Panc1 (cell line): ENCODE results near the gene C20orf204. TPM values are rescaled to one million over a fixed set of nuclear protein-coding genes. Genes with fewer than 3 reads are reported as not detected.

Experiments
- ATAC-seq: fragments of 200-7000 bp; cut with Tn5 transposase; 2 replicates; pipeline ENCODE4 v1.9.1; 2020; ENCODE audit warnings: mild to moderate bottlenecking, moderate library complexity
- BruUV-seq: library from RNA; stranded (reverse); fragments of 400-500 nt; replicated peaks from 2 replicates; lab custom pipeline; 2021; lab: Mats Ljungman, UMichigan
- CTCF ChIA-PET: fragments of 300-600 bp; sonication (Branson Sonifier 250); formaldehyde crosslinking; loops from one replicate; lab custom pipeline; 2022; ENCODE audit warnings: antibody characterized with exemption; lab: Charles Lee
- POLR2A ChIA-PET: fragments of 300-600 bp; sonication (Branson Sonifier 250); formaldehyde crosslinking; loops from one replicate; lab custom pipeline; 2022; ENCODE audit warnings: antibody characterized with exemption; lab: Charles Lee
- DNase-seq: peaks from one replicate; pipeline ENCODE4 v3.0.0-alpha.2; 2010; ENCODE audit warnings: low read depth, low spot score
- H3K27ac ChIP-seq: 2 replicates; pipeline ENCODE4 v1.5.1; 2011; ENCODE audit warnings: mild to moderate bottlenecking, low read length, inconsistent platforms
- H3K27me3 ChIP-seq: fragments of 200-500 bp; sonication (Bioruptor generic); 2 replicates; pipeline ENCODE4 v1.6.0; 2014; ENCODE audit warnings: low read length, inconsistent platforms; ENCODE audit not compliant: control insufficient read depth, insufficient read depth
- H3K36me3 ChIP-seq: fragments of 200-500 bp; sonication (Bioruptor generic); 2 replicates; pipeline ENCODE4 v1.5.1; 2014; ENCODE audit warnings: inconsistent platforms, mild to moderate bottlenecking, low read length, moderate library complexity; ENCODE audit not compliant: control insufficient read depth, insufficient read depth
- H3K4me1 ChIP-seq: 2 replicates; pipeline ENCODE4 v1.5.1; 2011; ENCODE audit warnings: inconsistent platforms, mild to moderate bottlenecking, low read length, moderate library complexity; ENCODE audit not compliant: control insufficient read depth, insufficient read depth
- H3K4me3 ChIP-seq, 2 experiments: 2 replicates each; pipeline ENCODE4 v1.5.1; 2011 to 2012; ENCODE audit warnings: low read depth in 2 of 2, low read length in 2 of 2, mild to moderate bottlenecking in 2 of 2, inconsistent platforms in 1 of 2, moderate library complexity in 1 of 2
- H3K9me3 ChIP-seq: fragments of 200-500 bp; sonication (Bioruptor generic); 2 replicates; pipeline ENCODE4 v1.5.1; 2014; ENCODE audit warnings: low read depth, mild to moderate bottlenecking, inconsistent platforms, low read length, moderate library complexity; ENCODE audit not compliant: control insufficient read depth, insufficient read depth
- CTCF ChIP-seq: fragments of 450-650 bp; IDR thresholded peaks from 2 replicates; pipeline ENCODE4 v1.5.1; 2017; ENCODE audit warnings: mild to moderate bottlenecking
- POLR2AphosphoS5 ChIP-seq: IDR thresholded peaks from 2 replicates; pipeline ENCODE4 v1.6.1; 2012; ENCODE audit warnings: mild to moderate bottlenecking, low read depth, low read length, moderate library complexity
- REST ChIP-seq, 2 experiments: IDR thresholded peaks; 2 replicates each; pipeline ENCODE4 v1.6.1; 2011 to 2012; ENCODE audit warnings: low read depth in 2 of 2, control low read depth in 1 of 2, low read length in 1 of 2, mild to moderate bottlenecking in 1 of 2, moderate library complexity in 1 of 2; ENCODE audit not compliant: insufficient read depth in 1 of 2
- SIN3A ChIP-seq: IDR thresholded peaks from 2 replicates; pipeline ENCODE4 v1.6.1; 2012; ENCODE audit warnings: low read depth, mild to moderate bottlenecking, low read length, moderate library complexity, borderline replicate concordance; ENCODE audit not compliant: insufficient read depth
- TCF7L2 ChIP-seq: IDR thresholded peaks from 2 replicates; pipeline ENCODE4 v1.6.1; 2011; ENCODE audit warnings: mild to moderate bottlenecking, low read depth, low read length, inconsistent platforms
- in situ Hi-C: cut with HindIII; loops from 2 replicates; pipeline ENCODE4 v1.10.0; 2016; ENCODE audit warnings: low sequenced_read_pairs, low pct_unique_long_range_greater_than_20kb
- intact Hi-C: fragments of 100-400 bp; cut with micrococcal nuclease; formaldehyde crosslinking; loops from one replicate; pipeline ENCODE4 v1.10.0; 2022; ENCODE audit not compliant: unreplicated experiment
- total RNA-seq: library from RNA; stranded (reverse); gene quantifications from one replicate; pipeline ENCODE4 v1.2.1, GENCODE V29; 2021; ENCODE audit not compliant: unreplicated experiment

The C20orf204 gene
- total RNA-seq, 1 experiment from 2014 or later, result 1.9 TPM

- DNase-seq, result no peak
- Histone ChIP-seq H3K27ac (no peak overlapping the region), H3K9me3 (no peaks in the 10 kb centered on the region), H3K36me3 (no peaks in the 10 kb centered on the region), H3K4me1 (peaks cover 9% of the 10 kb centered on the region), H3K27me3 (no peaks in the 10 kb centered on the region), H3K4me3 (no peak overlapping the region)
- ATAC-seq, result no peak
- ChIA-PET CTCF (no interaction called here), POLR2A (no interaction called here)
- in situ Hi-C loops (no loop called here), intact Hi-C loops (no loop called here)
- BruUV-seq, result no TSS peak
- no peak for TF ChIP-seq CTCF
- TF ChIP-seq REST (IDR thresholded peaks at IDR 0.05; ENCODE audit: insufficient read depth in 1 of 2, low read depth in 2 of 2, low read length in 1 of 2), result no peak
- no peak for TF ChIP-seq POLR2AphosphoS5
- TF ChIP-seq SIN3A, result no peak
- TF ChIP-seq TCF7L2, result no peak
These were observed 37.6 kb downstream of the C20orf204 start for GRCh38 chr20:64073476-64074183.

GRCh38 chr20:64074184-64074789 is 38.3 kb downstream of the C20orf204 start:
- ChIA-PET POLR2A (no interaction called here), CTCF (no interaction called here)
- no peak for TF ChIP-seq POLR2AphosphoS5
- no peak for TF ChIP-seq CTCF
- TF ChIP-seq REST (IDR thresholded peaks at IDR 0.05; ENCODE audit: insufficient read depth in 1 of 2, low read depth in 2 of 2, low read length in 1 of 2), result no peak
- TF ChIP-seq SIN3A, result no peak
- no peak for TF ChIP-seq TCF7L2
- Histone ChIP-seq H3K4me3 (no peak overlapping the region), H3K27ac (no peak overlapping the region), H3K27me3 (no peaks in the 10 kb centered on the region), H3K36me3 (no peaks in the 10 kb centered on the region), H3K9me3 (no peaks in the 10 kb centered on the region), H3K4me1 (peaks cover 12% of the 10 kb centered on the region)
- ATAC-seq, result no peak
- BruUV-seq, result no TSS peak
- in situ Hi-C loops (no loop called here), intact Hi-C loops (no loop called here)
- no peak for DNase-seq
